ENCODE data around the gene PLPPR3.

Gene PLPPR3, protein sequence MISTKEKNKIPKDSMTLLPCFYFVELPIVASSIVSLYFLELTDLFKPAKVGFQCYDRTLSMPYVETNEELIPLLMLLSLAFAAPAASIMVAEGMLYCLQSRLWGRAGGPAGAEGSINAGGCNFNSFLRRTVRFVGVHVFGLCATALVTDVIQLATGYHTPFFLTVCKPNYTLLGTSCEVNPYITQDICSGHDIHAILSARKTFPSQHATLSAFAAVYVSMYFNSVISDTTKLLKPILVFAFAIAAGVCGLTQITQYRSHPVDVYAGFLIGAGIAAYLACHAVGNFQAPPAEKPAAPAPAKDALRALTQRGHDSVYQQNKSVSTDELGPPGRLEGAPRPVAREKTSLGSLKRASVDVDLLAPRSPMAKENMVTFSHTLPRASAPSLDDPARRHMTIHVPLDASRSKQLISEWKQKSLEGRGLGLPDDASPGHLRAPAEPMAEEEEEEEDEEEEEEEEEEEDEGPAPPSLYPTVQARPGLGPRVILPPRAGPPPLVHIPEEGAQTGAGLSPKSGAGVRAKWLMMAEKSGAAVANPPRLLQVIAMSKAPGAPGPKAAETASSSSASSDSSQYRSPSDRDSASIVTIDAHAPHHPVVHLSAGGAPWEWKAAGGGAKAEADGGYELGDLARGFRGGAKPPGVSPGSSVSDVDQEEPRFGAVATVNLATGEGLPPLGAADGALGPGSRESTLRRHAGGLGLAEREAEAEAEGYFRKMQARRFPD

DNA sequence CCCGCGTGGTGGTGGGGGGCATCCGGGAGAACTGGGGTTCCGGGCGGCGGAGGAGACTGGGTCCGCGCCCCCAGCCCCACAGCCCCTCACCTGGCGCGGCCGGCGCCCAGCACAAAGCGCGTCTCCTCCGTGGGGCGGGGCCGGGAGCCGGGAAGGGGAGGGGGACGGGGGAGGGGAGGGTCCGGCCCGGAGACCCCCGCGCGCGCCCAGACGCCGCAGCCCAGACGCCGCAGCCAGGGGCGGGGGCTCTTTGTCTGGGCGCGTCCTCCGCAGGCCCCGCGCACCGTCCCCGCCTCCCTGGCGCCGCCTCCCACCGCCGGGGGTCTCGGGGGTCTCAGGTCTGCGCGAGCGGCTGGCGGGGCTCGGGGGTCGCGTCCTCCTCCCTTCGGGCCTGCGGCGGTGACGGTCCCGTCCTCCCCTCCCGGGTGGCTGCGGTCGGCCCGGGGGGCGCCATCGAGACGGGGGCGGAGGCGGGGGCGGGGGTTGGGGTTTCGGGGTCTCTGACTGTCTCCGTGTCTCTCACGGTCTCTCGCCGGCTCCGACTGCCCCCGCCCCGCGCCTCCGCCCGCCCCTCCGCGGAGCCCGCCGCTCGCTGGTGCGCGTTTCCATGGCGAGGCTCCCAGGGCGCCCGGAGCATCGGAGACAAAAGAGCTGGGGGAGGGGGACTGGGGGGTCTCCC lies at the start of gene PLPPR3:
TSS of gene PLPPR3 (minus strand) at position 131 of the 679 bp plus-strand sequence. CDS start 396 bp downstream, outside the sequence.
- Histone ChIP-seq H3K4me3 (ENCODE audit: low read length) (no peak within 1 kb of the TSS), H3K4me1 (ENCODE audit: control insufficient read depth, insufficient read depth, low read length) (no peaks in the 10 kb centered on the region), H3K9me3 (ENCODE audit: control insufficient read depth, low read length) (no peaks in the 10 kb centered on the region), H3K27me3 (ENCODE audit: control insufficient read depth, insufficient read depth, low read length) (peaks cover 16% of the 10 kb centered on the region), H3K9ac (ENCODE audit: low read length) (no peak within 1 kb of the TSS), H3K36me3 (ENCODE audit: control insufficient read depth, insufficient read depth, low read length) (no peaks in the 10 kb centered on the region)

GRCh38 chr19:870963-871401 lies 49.2 kb upstream of the PLPPR3 start:
- Histone ChIP-seq H3K4me1 (ENCODE audit: control insufficient read depth, insufficient read depth, low read length) (peaks cover 18% of the 10 kb centered on the region), H3K9me3 (ENCODE audit: control insufficient read depth, low read length) (no peaks in the 10 kb centered on the region), H3K27me3 (ENCODE audit: control insufficient read depth, insufficient read depth, low read length) (no peaks in the 10 kb centered on the region), H3K9ac (ENCODE audit: low read length) (no peak overlapping the region), H3K4me3 (ENCODE audit: low read length) (no peak overlapping the region), H3K36me3 (ENCODE audit: control insufficient read depth, insufficient read depth, low read length) (no peaks in the 10 kb centered on the region)

GRCh38 chr19:870314-870713 lies 48.6 kb upstream of the PLPPR3 start:
- Histone ChIP-seq H3K4me3 (ENCODE audit: low read length) (no peak overlapping the region), H3K4me1 (ENCODE audit: control insufficient read depth, insufficient read depth, low read length) (peaks cover 18% of the 10 kb centered on the region), H3K27me3 (ENCODE audit: control insufficient read depth, insufficient read depth, low read length) (no peaks in the 10 kb centered on the region), H3K9me3 (ENCODE audit: control insufficient read depth, low read length) (no peaks in the 10 kb centered on the region), H3K36me3 (ENCODE audit: control insufficient read depth, insufficient read depth, low read length) (no peaks in the 10 kb centered on the region), H3K9ac (ENCODE audit: low read length) (no peak overlapping the region)

DNA sequence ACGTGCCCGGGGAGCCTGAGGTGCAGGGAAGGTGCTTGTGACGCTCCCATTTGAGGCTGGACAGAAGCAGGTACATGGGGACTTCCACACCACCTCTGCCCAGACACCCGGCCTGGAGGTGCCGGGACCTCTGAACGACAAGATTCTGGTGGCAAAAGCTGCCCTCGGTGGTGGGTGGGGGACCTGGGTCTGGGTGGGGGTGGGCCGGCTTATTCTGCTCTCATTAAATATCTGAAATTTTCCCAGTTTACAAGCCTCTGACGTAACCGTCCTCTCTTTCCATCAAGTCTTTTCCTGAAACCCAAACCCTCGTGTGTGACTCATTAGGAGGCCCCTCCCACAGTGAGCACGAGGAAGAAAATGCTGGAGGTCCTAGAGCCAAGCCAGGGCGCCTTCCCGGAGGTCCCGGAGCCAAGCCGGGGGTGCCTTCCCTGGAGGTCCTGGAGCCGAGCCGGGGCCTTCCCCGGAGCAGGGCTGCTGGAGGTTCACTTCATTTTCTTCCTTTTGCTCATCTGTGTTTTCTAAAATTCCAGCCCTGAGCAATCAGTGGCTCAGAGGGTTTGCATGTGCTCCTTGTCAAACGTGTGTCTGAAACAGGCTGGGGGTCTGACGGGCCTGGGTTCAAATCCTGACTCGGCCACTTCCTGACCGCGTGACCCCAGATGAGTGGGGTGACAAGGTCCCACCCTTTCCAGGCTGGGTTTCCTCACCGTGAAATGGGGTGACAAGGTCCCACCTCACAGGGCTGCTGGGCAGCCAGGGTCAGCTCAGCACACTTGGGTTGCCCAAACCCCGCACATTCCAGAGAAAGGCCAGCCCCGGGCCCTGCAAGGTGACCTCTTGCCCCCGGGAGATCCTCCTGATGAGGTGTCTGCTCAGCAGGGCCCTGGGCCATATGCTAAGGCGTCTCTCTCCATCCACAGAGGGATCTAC lies 47.8 kb upstream of the PLPPR3 start:
- H3K4me3 ChIP-seq (ENCODE audit: low read length): no peak overlapping the region
- H3K4me1 ChIP-seq (ENCODE audit: control insufficient read depth, insufficient read depth, low read length): peaks cover 18% of the 10 kb centered on the region
- H3K9ac ChIP-seq (ENCODE audit: low read length): no peak overlapping the region
- H3K36me3 ChIP-seq (ENCODE audit: control insufficient read depth, insufficient read depth, low read length): no peaks in the 10 kb centered on the region
- H3K9me3 ChIP-seq (ENCODE audit: control insufficient read depth, low read length): no peaks in the 10 kb centered on the region
- no peaks in the 10 kb centered on the region for H3K27me3 ChIP-seq (ENCODE audit: control insufficient read depth, insufficient read depth, low read length)

DNA sequence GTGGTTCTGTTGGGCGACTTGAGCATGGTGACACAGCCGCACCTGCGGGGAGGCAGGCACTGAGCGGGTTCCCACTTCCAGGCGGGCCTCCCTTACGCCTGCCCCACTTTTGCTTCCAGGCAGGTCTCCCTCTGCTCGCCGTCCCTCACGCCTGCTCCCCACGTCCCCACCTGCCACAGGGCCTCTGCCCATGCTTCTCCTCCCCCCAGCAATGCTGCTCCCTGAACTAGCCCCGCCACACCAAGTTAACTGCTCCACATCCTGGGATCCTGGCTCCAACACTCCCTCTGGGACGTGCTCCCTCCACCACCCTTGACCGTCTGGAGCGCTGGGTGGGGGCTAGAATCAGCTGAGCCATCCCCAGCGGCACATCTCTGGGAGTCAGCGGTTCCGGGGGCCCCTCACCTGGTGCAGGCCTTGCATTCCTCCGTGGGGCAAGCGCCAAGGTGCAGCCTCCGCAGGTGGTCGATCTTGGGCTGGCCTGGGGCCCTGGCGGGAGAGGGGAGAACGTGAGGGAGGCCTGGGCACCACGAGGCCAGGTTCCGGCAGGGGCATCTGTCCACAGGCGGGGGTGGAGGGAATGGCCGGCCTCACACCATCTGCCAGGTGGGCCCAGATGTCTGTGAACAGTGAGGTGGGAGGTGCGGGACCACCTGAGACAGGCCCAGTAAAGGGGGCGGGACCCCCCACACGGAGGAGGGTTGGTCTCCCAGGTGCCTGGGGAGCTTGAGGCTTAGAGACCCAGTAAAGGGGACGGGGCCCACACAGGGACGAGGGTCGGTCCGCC lies 46.9 kb upstream of the PLPPR3 start:
- Histone ChIP-seq H3K4me1 (ENCODE audit: control insufficient read depth, insufficient read depth, low read length) (peaks cover 20% of the 10 kb centered on the region), H3K4me3 (ENCODE audit: low read length) (no peak overlapping the region), H3K9me3 (ENCODE audit: control insufficient read depth, low read length) (no peaks in the 10 kb centered on the region), H3K36me3 (ENCODE audit: control insufficient read depth, insufficient read depth, low read length) (no peaks in the 10 kb centered on the region), H3K27me3 (ENCODE audit: control insufficient read depth, insufficient read depth, low read length) (no peaks in the 10 kb centered on the region), H3K9ac (ENCODE audit: low read length) (no peak overlapping the region)

GRCh38 chr19:867855-868457 lies 46.2 kb upstream of the PLPPR3 start:
- H3K27me3 ChIP-seq (ENCODE audit: control insufficient read depth, insufficient read depth, low read length): no peaks in the 10 kb centered on the region
- H3K9ac ChIP-seq (ENCODE audit: low read length): no peak overlapping the region
- no peak overlapping the region for H3K4me3 ChIP-seq (ENCODE audit: low read length)
- no peaks in the 10 kb centered on the region for H3K36me3 ChIP-seq (ENCODE audit: control insufficient read depth, insufficient read depth, low read length)
- peaks cover 27% of the 10 kb centered on the region for H3K4me1 ChIP-seq (ENCODE audit: control insufficient read depth, insufficient read depth, low read length)
- H3K9me3 ChIP-seq (ENCODE audit: control insufficient read depth, low read length): no peaks in the 10 kb centered on the region

DNA sequence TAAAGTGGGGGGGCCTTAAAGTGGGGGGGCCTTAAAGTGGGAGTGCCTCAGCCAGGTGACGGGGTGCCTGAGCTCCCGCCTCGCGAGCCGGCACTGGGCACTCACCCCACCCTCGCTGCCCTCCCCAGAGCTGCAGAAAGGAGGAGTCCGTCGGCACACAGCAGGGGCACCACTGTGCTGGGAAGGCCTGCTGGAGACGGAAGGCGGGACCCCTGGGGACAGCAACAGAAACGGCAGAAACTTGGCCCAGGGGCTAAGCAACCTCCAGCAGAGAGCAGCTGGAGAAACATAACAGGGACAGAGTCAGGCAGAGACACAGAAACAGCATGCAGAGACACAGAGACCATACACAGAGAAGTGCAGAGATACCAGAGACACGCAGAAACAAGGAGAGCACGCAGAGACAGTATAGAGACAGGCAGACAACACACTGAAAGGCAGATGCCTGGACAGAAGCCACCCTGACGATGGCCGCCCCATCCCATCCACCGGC lies 45.6 kb upstream of the PLPPR3 start:
- Histone ChIP-seq H3K36me3 (ENCODE audit: control insufficient read depth, insufficient read depth, low read length) (no peaks in the 10 kb centered on the region), H3K27me3 (ENCODE audit: control insufficient read depth, insufficient read depth, low read length) (no peaks in the 10 kb centered on the region), H3K4me1 (ENCODE audit: control insufficient read depth, insufficient read depth, low read length) (peaks cover 30% of the 10 kb centered on the region), H3K9me3 (ENCODE audit: control insufficient read depth, low read length) (no peaks in the 10 kb centered on the region), H3K4me3 (ENCODE audit: low read length) (no peak overlapping the region), H3K9ac (ENCODE audit: low read length) (no peak overlapping the region)

DNA sequence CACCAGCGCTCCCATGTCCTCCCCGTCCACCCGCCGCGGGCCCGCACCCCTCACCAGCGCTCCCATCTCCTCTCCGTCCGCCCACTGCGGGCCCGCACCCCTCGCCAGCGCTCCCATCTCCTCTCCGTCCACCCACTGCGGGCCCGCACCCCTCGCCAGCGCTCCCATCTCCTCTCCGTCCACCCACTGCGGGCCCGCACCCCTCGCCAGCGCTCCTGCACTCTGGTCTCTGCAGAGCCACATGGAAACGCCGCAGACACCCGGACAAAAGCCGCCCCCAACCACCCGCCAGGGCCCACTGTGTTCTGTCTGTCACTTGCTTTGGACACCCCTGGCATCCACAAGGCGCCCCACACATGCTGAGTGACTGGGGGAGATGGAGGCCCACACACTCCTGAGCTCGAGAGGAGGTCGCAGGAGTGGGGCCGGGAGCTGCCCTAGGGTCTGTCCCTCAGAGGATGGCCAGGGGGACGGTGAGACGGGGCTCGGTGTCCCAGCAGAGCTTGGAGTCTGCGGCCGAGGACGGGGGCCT lies 45.1 kb upstream of the PLPPR3 start:
- no peaks in the 10 kb centered on the region for H3K27me3 ChIP-seq (ENCODE audit: control insufficient read depth, insufficient read depth, low read length)
- no peak overlapping the region for H3K9ac ChIP-seq (ENCODE audit: low read length)
- no peaks in the 10 kb centered on the region for H3K9me3 ChIP-seq (ENCODE audit: control insufficient read depth, low read length)
- peaks cover 25% of the 10 kb centered on the region for H3K4me1 ChIP-seq (ENCODE audit: control insufficient read depth, insufficient read depth, low read length)
- H3K36me3 ChIP-seq (ENCODE audit: control insufficient read depth, insufficient read depth, low read length): no peaks in the 10 kb centered on the region
- no peak overlapping the region for H3K4me3 ChIP-seq (ENCODE audit: low read length)

DNA sequence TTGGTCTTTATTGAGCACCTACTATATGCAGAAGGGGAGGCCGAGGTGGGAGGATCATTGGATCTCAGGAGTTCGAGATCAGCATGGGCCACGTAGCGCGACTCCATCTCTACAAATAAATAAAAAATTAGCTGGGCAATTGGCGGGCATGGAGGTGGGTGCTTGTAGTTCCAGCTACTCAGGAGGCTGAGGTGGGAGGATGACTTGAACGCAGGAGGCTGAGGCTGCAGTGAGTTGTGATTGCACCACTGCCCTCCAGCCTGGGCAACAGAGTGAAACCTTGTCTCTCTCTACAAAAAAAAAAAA lies 41.5 kb upstream of the PLPPR3 start:
- Histone ChIP-seq H3K36me3 (ENCODE audit: control insufficient read depth, insufficient read depth, low read length) (no peaks in the 10 kb centered on the region), H3K9ac (ENCODE audit: low read length) (no peak overlapping the region), H3K4me1 (ENCODE audit: control insufficient read depth, insufficient read depth, low read length) (peaks cover 22% of the 10 kb centered on the region), H3K4me3 (ENCODE audit: low read length) (no peak overlapping the region), H3K27me3 (ENCODE audit: control insufficient read depth, insufficient read depth, low read length) (peaks cover 14% of the 10 kb centered on the region), H3K9me3 (ENCODE audit: control insufficient read depth, low read length) (no peaks in the 10 kb centered on the region)

DNA sequence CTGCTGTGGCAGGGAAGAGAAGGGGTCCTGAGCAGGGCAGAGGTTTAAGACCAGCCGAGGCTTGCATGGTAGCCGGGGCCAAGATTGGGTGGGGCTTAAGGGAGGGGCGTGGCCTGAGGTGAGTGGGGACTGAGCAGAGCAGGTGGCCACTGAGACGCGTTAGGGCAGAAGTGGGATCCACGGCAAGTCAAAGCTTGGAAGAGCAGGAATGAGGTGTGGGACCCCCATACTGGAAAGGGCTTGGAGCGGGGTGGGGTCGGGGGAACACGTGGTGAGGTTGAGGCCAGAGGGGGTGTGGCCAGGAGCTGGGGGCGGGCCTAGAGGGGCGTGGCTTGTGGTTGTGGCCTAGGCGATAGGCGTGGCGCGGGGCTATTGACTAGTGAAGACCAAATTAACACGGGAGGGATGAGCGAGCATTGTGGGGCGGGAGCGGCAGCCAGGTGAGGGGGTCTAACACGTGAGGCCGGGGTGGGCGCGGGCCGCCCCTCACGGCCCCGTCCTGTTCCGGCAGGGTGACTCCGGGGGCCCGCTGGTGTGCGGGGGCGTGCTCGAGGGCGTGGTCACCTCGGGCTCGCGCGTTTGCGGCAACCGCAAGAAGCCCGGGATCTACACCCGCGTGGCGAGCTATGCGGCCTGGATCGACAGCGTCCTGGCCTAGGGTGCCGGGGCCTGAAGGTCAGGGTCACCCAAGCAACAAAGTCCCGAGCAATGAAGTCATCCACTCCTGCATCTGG lies 41.0 kb upstream of the PLPPR3 start:
- H3K4me1 ChIP-seq (ENCODE audit: control insufficient read depth, insufficient read depth, low read length): peaks cover 22% of the 10 kb centered on the region
- no peaks in the 10 kb centered on the region for H3K9me3 ChIP-seq (ENCODE audit: control insufficient read depth, low read length)
- no peak overlapping the region for H3K9ac ChIP-seq (ENCODE audit: low read length)
- H3K4me3 ChIP-seq (ENCODE audit: low read length): no peak overlapping the region
- peaks cover 14% of the 10 kb centered on the region for H3K27me3 ChIP-seq (ENCODE audit: control insufficient read depth, insufficient read depth, low read length)
- H3K36me3 ChIP-seq (ENCODE audit: control insufficient read depth, insufficient read depth, low read length): no peaks in the 10 kb centered on the region

Data from mucosa of stomach (tissue), 1 donor.